Measurements from ENCODE around the gene KCNJ14. TPM values are rescaled to one million over a fixed set of nuclear protein-coding genes. Genes with fewer than 3 reads are reported as not detected.

Gene KCNJ14
- polyA plus RNA-seq, 1 donor from 2014 or later, result 1.1 TPM

DNA sequence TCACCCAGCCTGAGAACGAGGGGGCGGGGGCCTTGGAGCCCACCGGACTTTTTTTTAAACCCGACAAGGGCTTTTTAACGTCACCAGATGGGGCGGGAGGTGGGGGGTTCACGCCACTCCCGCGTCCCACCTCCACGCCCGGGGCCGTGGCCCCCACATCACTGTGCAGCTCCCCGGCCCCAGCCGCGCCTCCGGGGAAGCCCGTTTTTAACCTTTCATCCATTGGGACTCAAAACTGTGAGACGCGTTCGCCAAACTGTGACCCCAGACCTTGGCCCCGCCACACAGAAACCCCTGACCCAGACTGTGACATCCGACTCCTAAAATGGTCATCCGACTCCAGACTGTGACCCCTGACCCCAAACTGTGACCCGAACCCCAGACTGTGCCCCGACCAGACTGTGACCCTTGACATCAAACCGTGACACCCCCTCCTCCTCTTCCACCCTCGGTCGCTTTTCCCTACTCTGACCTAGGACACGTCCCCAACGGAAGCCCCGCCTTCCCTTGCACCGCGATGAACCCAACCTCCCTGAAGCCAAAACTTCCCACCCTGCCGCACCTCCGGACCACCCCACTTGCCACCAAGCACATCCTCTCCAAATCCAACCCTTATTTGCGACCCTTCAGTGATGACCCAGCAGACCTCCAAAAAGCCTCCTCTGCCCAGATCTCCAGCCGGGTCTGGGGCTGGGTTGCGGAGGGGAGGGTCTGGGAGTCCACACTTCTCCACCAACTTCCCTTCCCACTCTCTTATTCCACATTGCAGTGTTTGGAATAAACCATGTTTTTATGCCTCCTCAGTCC lies 11.0 kb upstream of the KCNJ14 start:
- Histone ChIP-seq H3F3A (ENCODE audit: insufficient read depth, low read length, poor library complexity, severe bottlenecking) (no peaks in the 10 kb centered on the region), H3K9me2 (ENCODE audit: insufficient read depth, low read length) (no peaks in the 10 kb centered on the region), H3K4me3 (ENCODE audit: low read length) (peak overlapping the region; percentile 97), H2AFZ (ENCODE audit: low read depth, low read length) (peak overlapping the region; percentile 58), H3K9ac (ENCODE audit: low read length) (peak overlapping the region; percentile 73), H3K9me3 (ENCODE audit: low read length) (no peaks in the 10 kb centered on the region), H3K27ac (ENCODE audit: low read length) (peak overlapping the region; percentile 93), H4K20me1 (ENCODE audit: insufficient read depth) (no peaks in the 10 kb centered on the region), H3K79me2 (replicated peaks; ENCODE audit: insufficient read depth, low read length) (peaks cover 6% of the 10 kb centered on the region), H3K4me2 (ENCODE audit: low read length) (peak overlapping the region; percentile 56), H3K27me3 (ENCODE audit: insufficient read depth, low read depth, low read length) (no peaks in the 10 kb centered on the region), H3K36me3 (ENCODE audit: insufficient read depth, low read length) (no peaks in the 10 kb centered on the region)
- TF ChIP-seq POLR2AphosphoS5 (IDR thresholded peaks at IDR 0.05) (no peak), MXI1 (conservative IDR thresholded peaks at IDR 0.05; ENCODE audit: poor library complexity, severe bottlenecking) (no peak), EP300 (conservative IDR thresholded peaks at IDR 0.05; ENCODE audit: poor library complexity, severe bottlenecking) (no peak), TAF1 (IDR thresholded peaks at IDR 0.05; ENCODE audit: low read depth) (no peak), EZH2 (IDR thresholded peaks at IDR 0.05; ENCODE audit: borderline replicate concordance, insufficient read depth, low read length, poor library complexity, severe bottlenecking) (no peak), SMC3 (conservative IDR thresholded peaks at IDR 0.05; ENCODE audit: poor library complexity) (no peak), RAD21 (conservative IDR thresholded peaks at IDR 0.05) (no peak)
- TF ChIP-seq, protein P1, sequence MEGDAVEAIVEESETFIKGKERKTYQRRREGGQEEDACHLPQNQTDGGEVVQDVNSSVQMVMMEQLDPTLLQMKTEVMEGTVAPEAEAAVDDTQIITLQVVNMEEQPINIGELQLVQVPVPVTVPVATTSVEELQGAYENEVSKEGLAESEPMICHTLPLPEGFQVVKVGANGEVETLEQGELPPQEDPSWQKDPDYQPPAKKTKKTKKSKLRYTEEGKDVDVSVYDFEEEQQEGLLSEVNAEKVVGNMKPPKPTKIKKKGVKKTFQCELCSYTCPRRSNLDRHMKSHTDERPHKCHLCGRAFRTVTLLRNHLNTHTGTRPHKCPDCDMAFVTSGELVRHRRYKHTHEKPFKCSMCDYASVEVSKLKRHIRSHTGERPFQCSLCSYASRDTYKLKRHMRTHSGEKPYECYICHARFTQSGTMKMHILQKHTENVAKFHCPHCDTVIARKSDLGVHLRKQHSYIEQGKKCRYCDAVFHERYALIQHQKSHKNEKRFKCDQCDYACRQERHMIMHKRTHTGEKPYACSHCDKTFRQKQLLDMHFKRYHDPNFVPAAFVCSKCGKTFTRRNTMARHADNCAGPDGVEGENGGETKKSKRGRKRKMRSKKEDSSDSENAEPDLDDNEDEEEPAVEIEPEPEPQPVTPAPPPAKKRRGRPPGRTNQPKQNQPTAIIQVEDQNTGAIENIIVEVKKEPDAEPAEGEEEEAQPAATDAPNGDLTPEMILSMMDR (IDR thresholded peaks at IDR 0.05; ENCODE audit: poor library complexity, severe bottlenecking), result no peak
- TF ChIP-seq, protein P2, sequence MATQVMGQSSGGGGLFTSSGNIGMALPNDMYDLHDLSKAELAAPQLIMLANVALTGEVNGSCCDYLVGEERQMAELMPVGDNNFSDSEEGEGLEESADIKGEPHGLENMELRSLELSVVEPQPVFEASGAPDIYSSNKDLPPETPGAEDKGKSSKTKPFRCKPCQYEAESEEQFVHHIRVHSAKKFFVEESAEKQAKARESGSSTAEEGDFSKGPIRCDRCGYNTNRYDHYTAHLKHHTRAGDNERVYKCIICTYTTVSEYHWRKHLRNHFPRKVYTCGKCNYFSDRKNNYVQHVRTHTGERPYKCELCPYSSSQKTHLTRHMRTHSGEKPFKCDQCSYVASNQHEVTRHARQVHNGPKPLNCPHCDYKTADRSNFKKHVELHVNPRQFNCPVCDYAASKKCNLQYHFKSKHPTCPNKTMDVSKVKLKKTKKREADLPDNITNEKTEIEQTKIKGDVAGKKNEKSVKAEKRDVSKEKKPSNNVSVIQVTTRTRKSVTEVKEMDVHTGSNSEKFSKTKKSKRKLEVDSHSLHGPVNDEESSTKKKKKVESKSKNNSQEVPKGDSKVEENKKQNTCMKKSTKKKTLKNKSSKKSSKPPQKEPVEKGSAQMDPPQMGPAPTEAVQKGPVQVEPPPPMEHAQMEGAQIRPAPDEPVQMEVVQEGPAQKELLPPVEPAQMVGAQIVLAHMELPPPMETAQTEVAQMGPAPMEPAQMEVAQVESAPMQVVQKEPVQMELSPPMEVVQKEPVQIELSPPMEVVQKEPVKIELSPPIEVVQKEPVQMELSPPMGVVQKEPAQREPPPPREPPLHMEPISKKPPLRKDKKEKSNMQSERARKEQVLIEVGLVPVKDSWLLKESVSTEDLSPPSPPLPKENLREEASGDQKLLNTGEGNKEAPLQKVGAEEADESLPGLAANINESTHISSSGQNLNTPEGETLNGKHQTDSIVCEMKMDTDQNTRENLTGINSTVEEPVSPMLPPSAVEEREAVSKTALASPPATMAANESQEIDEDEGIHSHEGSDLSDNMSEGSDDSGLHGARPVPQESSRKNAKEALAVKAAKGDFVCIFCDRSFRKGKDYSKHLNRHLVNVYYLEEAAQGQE (IDR thresholded peaks at IDR 0.05; ENCODE audit: borderline replicate concordance), result no peak

DNA sequence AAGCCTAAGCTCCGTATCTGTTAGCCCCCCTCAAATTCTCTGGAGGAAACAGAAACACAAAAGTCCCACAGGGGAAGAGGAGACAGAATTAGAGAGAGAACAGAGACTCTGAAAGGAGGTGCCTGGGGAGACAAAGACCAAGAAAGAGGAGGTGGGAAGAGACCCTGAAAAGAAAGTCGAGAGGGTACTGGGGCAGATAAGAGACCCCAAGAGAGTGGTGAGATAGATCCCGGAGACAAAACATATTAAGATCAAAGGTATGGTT lies 10.5 kb upstream of the KCNJ14 start:
- Histone ChIP-seq H3K4me3 (ENCODE audit: low read length) (peak overlapping the region; percentile 97), H4K20me1 (ENCODE audit: insufficient read depth) (no peaks in the 10 kb centered on the region), H3K27me3 (ENCODE audit: insufficient read depth, low read depth, low read length) (no peaks in the 10 kb centered on the region), H2AFZ (ENCODE audit: low read depth, low read length) (peak overlapping the region; percentile 58), H3K79me2 (replicated peaks; ENCODE audit: insufficient read depth, low read length) (peaks cover 6% of the 10 kb centered on the region), H3K27ac (ENCODE audit: low read length) (peak overlapping the region; percentile 93), H3F3A (ENCODE audit: insufficient read depth, low read length, poor library complexity, severe bottlenecking) (no peaks in the 10 kb centered on the region), H3K36me3 (ENCODE audit: insufficient read depth, low read length) (no peaks in the 10 kb centered on the region), H3K9me2 (ENCODE audit: insufficient read depth, low read length) (no peaks in the 10 kb centered on the region), H3K9me3 (ENCODE audit: low read length) (no peaks in the 10 kb centered on the region), H3K4me2 (ENCODE audit: low read length) (peak overlapping the region; percentile 56), H3K9ac (ENCODE audit: low read length) (peak overlapping the region; percentile 73)
- TF ChIP-seq, protein P2 (IDR thresholded peaks at IDR 0.05; ENCODE audit: borderline replicate concordance), result no peak
- TF ChIP-seq EZH2 (IDR thresholded peaks at IDR 0.05; ENCODE audit: borderline replicate concordance, insufficient read depth, low read length, poor library complexity, severe bottlenecking) (no peak), EP300 (conservative IDR thresholded peaks at IDR 0.05; ENCODE audit: poor library complexity, severe bottlenecking) (no peak), RAD21 (conservative IDR thresholded peaks at IDR 0.05) (no peak), TAF1 (IDR thresholded peaks at IDR 0.05; ENCODE audit: low read depth) (no peak), MXI1 (conservative IDR thresholded peaks at IDR 0.05; ENCODE audit: poor library complexity, severe bottlenecking) (no peak), SMC3 (conservative IDR thresholded peaks at IDR 0.05; ENCODE audit: poor library complexity) (no peak)
